Gastrocnemius medialis (tissue), 4 donors: Measurements from ENCODE around the gene FAM131B. TPM values are rescaled to one million over a fixed set of nuclear protein-coding genes. Genes with fewer than 3 reads are reported as not detected.
A peak's percentile ranks its signal among the peaks of the same experiment; 100 is the strongest.

ENCODE experiments used
- ATAC-seq, 2 donors: fragments of 150-250 bp; one replicate each; pipeline ENCODE4 v1.9.1; 2016
- DNase-seq, 2 donors: peaks; one replicate each; pipeline ENCODE4 v3.0.0-alpha.2; 2019
- H3K27ac ChIP-seq, 4 donors: fragments of 200-600 bp; sonication (generic); 1 replicate in 1 of 4; 2 replicates in 3 of 4; pipeline ENCODE4 v1.5.1; 2016 to 2018; ENCODE audit warnings: mild to moderate bottlenecking in 2 of 4, moderate library complexity in 1 of 4
- H3K27me3 ChIP-seq, 3 donors: fragments of 200-600 bp; sonication (generic) in 2 of 3; 1 replicate in 1 of 3; 2 replicates in 2 of 3; pipeline versions ENCODE4 v1.5.1 to v1.6.0; 2016 to 2019; ENCODE audit warnings: mild to moderate bottlenecking in 1 of 3, moderate library complexity in 1 of 3
- H3K36me3 ChIP-seq, 2 donors: fragments of 200-600 bp; sonication (generic) in 1 of 2; one replicate each; pipeline ENCODE4 v1.5.1; 2017 to 2018
- H3K4me1 ChIP-seq, 2 donors: fragments of 200-600 bp; sonication (generic) in 1 of 2; one replicate each; pipeline ENCODE4 v1.5.1; 2016 to 2017; ENCODE audit warnings: mild to moderate bottlenecking in 2 of 2
- H3K4me3 ChIP-seq, 4 donors: fragments of 200-600 bp; sonication (generic) in 3 of 4; 1 replicate in 1 of 4; 2 replicates in 3 of 4; pipeline ENCODE4 v1.5.1; 2016 to 2019; ENCODE audit warnings: mild to moderate bottlenecking in 2 of 4
- H3K9me3 ChIP-seq, 3 donors: fragments of 200-600 bp; sonication (generic) in 2 of 3; 1 replicate in 1 of 3; 2 replicates in 2 of 3; pipeline ENCODE4 v1.5.1; 2016 to 2019
- CTCF ChIP-seq, 5 experiments: fragments of 450-650 bp in 3 of 5; fragments of 200-600 bp in 2 of 5; sonication (generic) in 2 of 5; IDR thresholded peaks in 4 of 5; conservative IDR thresholded peaks in 1 of 5; 1 replicate in 4 of 5; 2 replicates in 1 of 5; pipeline ENCODE4 v1.5.1; 2016 to 2019; ENCODE audit warnings: antibody characterized with exemption in 5 of 5, mild to moderate bottlenecking in 3 of 5, moderate library complexity in 3 of 5
- POLR2A ChIP-seq, 2 donors: fragments of 450-650 bp; IDR thresholded peaks; one replicate each; pipeline ENCODE4 v1.6.1; 2017; ENCODE audit warnings: antibody characterized with exemption in 2 of 2, mild to moderate bottlenecking in 2 of 2, moderate library complexity in 2 of 2
- in situ Hi-C, 4 donors: fragments of 200-750 bp; cut with MboI; loops; one replicate each; pipeline versions ENCODE4 v1.15.0 to v1.8.0; 2017; ENCODE audit warnings: low sequenced_read_pairs in 4 of 4
- intact Hi-C: fragments of 100-400 bp; cut with DNase I; formaldehyde crosslinking; loops from one replicate; pipeline ENCODE4 v1.15.1; 2023; ENCODE audit warnings: low total_unique reads
- total RNA-seq, 4 donors: library from RNA; depleted of rRNA; stranded (reverse); fragments of >200 nt; gene quantifications; one replicate each; pipeline versions ENCODE4 v1.1.0 to v1.2.3, GENCODE V29; 2016

FAM131B gene
- total RNA-seq, 4 donors from 2014 or later, result 0.33 to 1.2 (median 0.38) TPM; not detected in 1

- peak within 1 kb of the TSS; percentile 44 to 49 (median 45) for H3K4me3 ChIP-seq
- no peaks in the 10 kb centered on the region for H3K9me3 ChIP-seq
- ATAC-seq (peak; percentile 72 to 73), DNase-seq (peak; percentile 59 to 95)
- H3K4me1 ChIP-seq, result peaks cover 26 to 41% of the 10 kb centered on the region in 2 donors
- H3K27me3 ChIP-seq, result no peaks in the 10 kb centered on the region
- in situ Hi-C loops (no loop called here), intact Hi-C loops (loop anchor here (1.0 kb wide), 1 partner anchor 27 kb away; the partner anchor contains the start of gene CASP2)
- H3K36me3 ChIP-seq, result no peaks in the 10 kb centered on the region
- peak within 1 kb of the TSS; percentile 76 to 99 (median 90) for H3K27ac ChIP-seq
- TF ChIP-seq POLR2A (IDR thresholded peaks at IDR 0.05) (peak; percentile 29 to 64), CTCF (IDR thresholded peaks at IDR 0.05 in 4 of 5, conservative IDR thresholded peaks at IDR 0.05 in 1 of 5) (no peak)
Measured at GRCh38 chr7:143315776-143316175, 46.7 kb downstream of the FAM131B start, which contains the start of gene CLCN1. Gene CLCN1, plus strand, starts transcription at chr7:143316111. Its CDS starts 102 bp downstream, at chr7:143316213.

GRCh38 chr7:143314127-143314526 is 48.4 kb downstream of the FAM131B start:
- ATAC-seq, result no peak

GRCh38 chr7:143308632-143309031 is 53.9 kb downstream of the FAM131B start:
- TF ChIP-seq CTCF (IDR thresholded peaks at IDR 0.05 in 4 of 5, conservative IDR thresholded peaks at IDR 0.05 in 1 of 5) (no peak), POLR2A (IDR thresholded peaks at IDR 0.05) (no peak)
- in situ Hi-C loops (no loop called here), intact Hi-C loops (no loop called here)
- ATAC-seq, result no peak
- Histone ChIP-seq H3K36me3 (peaks cover 0 to 30% of the 10 kb centered on the region in 2 donors), H3K4me3 (no peak overlapping the region), H3K27ac (peak overlapping the region; percentile 1 to 64 (median 32)), H3K9me3 (no peaks in the 10 kb centered on the region), H3K4me1 (peaks cover 15% of the 10 kb centered on the region in 2 donors), H3K27me3 (no peaks in the 10 kb centered on the region)
- DNase-seq, result no peak

More at GRCh38 chr7:143314127-143314526, 48.4 kb downstream of the FAM131B start:
- in situ Hi-C loops, result no loop called here
- DNase-seq, result no peak
- no peaks in the 10 kb centered on the region for H3K27me3 ChIP-seq
- H3K4me1 ChIP-seq, result peaks cover 22 to 39% of the 10 kb centered on the region in 2 donors
- no peak overlapping the region for H3K4me3 ChIP-seq
- intact Hi-C loops, result no loop called here
- TF ChIP-seq CTCF (IDR thresholded peaks at IDR 0.05 in 4 of 5, conservative IDR thresholded peaks at IDR 0.05 in 1 of 5) (no peak), POLR2A (IDR thresholded peaks at IDR 0.05) (no peak)
- H3K27ac ChIP-seq, result no peak overlapping the region
- no peaks in the 10 kb centered on the region for H3K9me3 ChIP-seq
- H3K36me3 ChIP-seq, result no peaks in the 10 kb centered on the region

- Histone ChIP-seq H3K4me3 (no peak overlapping the region), H3K27me3 (no peaks in the 10 kb centered on the region), H3K36me3 (peaks cover 0 to 60% of the 10 kb centered on the region in 2 donors), H3K27ac (no peak overlapping the region), H3K9me3 (no peaks in the 10 kb centered on the region), H3K4me1 (peaks cover 15% of the 10 kb centered on the region in 2 donors)
- in situ Hi-C loops, result no loop called here
- intact Hi-C loops, result loop anchor here (1.0 kb wide), 1 partner anchor 65 kb away; no protein-coding TSS in a partner anchor
- peak; percentile 26 to 84 for ATAC-seq
- peak in 1 of 2 donors; percentile 55 for DNase-seq
- TF ChIP-seq CTCF (IDR thresholded peaks at IDR 0.05 in 4 of 5, conservative IDR thresholded peaks at IDR 0.05 in 1 of 5) (peak; percentile 54 to 74 (median 62)), POLR2A (IDR thresholded peaks at IDR 0.05) (no peak)
Measured at GRCh38 chr7:143305423-143306070, 57.0 kb downstream of the FAM131B start.
